Neural progenitor cell (in vitro differentiated cells): ENCODE measurements around the gene EFHC2.

Experiments
- EZH2 ChIP-seq: fragments of 200-600 bp; sonication (generic); IDR thresholded peaks from 2 replicates; pipeline ENCODE4 v1.6.1; 2017; ENCODE audit warnings: antibody characterized with exemption, mild to moderate bottlenecking, moderate library complexity
- EZH2phosphoT487 ChIP-seq: fragments of 200-600 bp; sonication (generic); IDR thresholded peaks from 2 replicates; pipeline ENCODE4 v1.6.1; 2017; ENCODE audit warnings: antibody characterized with exemption
- TF ChIP-seq, protein P1 (sequence below): fragments of 200-600 bp; sonication (generic); IDR thresholded peaks from 2 replicates; pipeline ENCODE4 v1.5.1; 2017; ENCODE audit warnings: antibody characterized with exemption, mild to moderate bottlenecking

DNA sequence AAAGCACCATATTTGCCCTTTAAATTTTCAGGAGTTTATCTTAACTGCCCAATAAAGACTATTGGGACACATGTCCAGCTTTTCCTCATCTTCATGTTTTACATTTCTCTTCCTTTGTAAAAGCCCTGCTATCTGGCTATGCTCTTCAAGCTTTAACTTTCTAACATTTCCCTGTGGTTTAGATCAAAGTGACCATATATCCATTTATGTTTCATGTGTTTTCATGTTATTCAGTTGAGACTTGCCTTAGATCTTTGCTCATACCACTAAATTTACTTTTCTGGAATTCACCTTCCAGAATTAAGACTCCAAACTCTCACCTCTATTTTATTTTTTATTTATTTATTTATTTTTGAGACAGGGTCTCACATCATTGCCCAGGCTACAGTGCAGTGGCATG, 78.5 kb downstream of the EFHC2 start:
- TF ChIP-seq, protein P1, sequence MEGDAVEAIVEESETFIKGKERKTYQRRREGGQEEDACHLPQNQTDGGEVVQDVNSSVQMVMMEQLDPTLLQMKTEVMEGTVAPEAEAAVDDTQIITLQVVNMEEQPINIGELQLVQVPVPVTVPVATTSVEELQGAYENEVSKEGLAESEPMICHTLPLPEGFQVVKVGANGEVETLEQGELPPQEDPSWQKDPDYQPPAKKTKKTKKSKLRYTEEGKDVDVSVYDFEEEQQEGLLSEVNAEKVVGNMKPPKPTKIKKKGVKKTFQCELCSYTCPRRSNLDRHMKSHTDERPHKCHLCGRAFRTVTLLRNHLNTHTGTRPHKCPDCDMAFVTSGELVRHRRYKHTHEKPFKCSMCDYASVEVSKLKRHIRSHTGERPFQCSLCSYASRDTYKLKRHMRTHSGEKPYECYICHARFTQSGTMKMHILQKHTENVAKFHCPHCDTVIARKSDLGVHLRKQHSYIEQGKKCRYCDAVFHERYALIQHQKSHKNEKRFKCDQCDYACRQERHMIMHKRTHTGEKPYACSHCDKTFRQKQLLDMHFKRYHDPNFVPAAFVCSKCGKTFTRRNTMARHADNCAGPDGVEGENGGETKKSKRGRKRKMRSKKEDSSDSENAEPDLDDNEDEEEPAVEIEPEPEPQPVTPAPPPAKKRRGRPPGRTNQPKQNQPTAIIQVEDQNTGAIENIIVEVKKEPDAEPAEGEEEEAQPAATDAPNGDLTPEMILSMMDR, result no peak
- TF ChIP-seq EZH2phosphoT487 (no peak), EZH2 (no peak)
